ENCODE results near the gene LRP1B.
"Not testable (repeated sequence)": the region's sequence is repeated elsewhere in the genome, so short reads cannot be mapped to it uniquely, and the experiment has no call there.

Gene LRP1B

DNA sequence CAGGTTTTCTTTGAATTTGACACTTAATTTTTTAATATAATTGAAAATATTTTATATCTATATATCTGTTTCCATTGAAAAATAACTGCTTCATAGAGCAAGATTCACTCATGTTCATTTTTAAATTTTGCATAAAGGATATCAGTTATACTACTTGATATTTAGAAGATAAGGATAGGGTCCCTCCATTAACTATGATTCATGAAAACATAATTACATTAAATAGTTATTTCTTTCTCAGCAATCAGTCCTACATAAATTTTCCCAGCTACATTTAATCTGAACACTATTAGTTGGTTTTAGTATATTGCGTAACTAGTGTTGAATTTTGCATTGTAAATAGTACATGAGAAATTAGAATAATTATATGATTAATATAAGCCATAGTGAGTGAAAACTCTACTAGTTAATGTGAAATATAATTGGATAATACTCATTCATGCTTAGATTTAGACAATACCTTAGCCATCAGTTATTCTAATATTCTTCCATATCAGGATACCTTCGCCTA lies 42.7 kb downstream of the LRP1B start:
- ATAC-seq, result no peak

DNA sequence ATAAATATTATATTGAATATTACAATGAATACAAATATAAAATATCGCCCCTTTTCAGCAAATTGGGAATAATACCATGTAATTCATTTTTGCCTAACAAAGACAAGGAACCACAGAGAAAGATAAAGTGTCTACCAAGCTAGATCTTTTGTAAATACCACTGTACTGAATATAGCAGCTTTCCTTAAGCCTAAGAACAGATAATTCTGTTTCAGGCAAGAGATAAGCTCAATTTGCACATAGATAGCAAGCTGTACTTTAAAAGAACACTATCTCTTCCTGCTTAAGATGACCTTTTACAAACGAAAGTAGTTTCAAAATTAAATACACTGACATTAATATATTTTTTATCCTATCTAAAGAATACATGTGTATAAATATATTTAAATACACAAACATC lies 43.2 kb downstream of the LRP1B start:
- not testable (repeated sequence) for ATAC-seq

More for the DNA sequence above, 42.7 kb downstream of the LRP1B start:
- TF ChIP-seq OSR1 (CRISPR knock-in tag; IDR thresholded peaks at IDR 0.05) (no peak), ZNF565 (CRISPR knock-in tag; conservative IDR thresholded peaks at IDR 0.05; ENCODE audit: low read depth) (no peak), ZNF70 (CRISPR knock-in tag; IDR thresholded peaks at IDR 0.05) (no peak), PPARA (CRISPR knock-in tag; IDR thresholded peaks at IDR 0.05; ENCODE audit: borderline replicate concordance) (no peak), ZFP30 (CRISPR knock-in tag; IDR thresholded peaks at IDR 0.05) (no peak), TOX (CRISPR knock-in tag; IDR thresholded peaks at IDR 0.05; ENCODE audit: borderline replicate concordance) (no peak), ZNF8 (CRISPR knock-in tag; IDR thresholded peaks at IDR 0.05) (no peak), ISL1 (CRISPR knock-in tag; IDR thresholded peaks at IDR 0.05) (peak; percentile 98), ZC3H10 (CRISPR knock-in tag; IDR thresholded peaks at IDR 0.05) (peak; percentile 70; the same call in 1 of the 2 replicates), RARB (CRISPR knock-in tag; IDR thresholded peaks at IDR 0.05) (no peak)
- TF ChIP-seq, protein P1, sequence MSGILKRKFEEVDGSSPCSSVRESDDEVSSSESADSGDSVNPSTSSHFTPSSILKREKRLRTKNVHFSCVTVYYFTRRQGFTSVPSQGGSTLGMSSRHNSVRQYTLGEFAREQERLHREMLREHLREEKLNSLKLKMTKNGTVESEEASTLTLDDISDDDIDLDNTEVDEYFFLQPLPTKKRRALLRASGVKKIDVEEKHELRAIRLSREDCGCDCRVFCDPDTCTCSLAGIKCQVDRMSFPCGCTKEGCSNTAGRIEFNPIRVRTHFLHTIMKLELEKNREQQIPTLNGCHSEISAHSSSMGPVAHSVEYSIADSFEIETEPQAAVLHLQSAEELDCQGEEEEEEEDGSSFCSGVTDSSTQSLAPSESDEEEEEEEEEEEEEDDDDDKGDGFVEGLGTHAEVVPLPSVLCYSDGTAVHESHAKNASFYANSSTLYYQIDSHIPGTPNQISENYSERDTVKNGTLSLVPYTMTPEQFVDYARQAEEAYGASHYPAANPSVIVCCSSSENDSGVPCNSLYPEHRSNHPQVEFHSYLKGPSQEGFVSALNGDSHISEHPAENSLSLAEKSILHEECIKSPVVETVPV (CRISPR knock-in tag; IDR thresholded peaks at IDR 0.05), result 0 out of 2 replicates have a peak, but pooled peaks have one; percentile 39
- TF ChIP-seq, protein P2, sequence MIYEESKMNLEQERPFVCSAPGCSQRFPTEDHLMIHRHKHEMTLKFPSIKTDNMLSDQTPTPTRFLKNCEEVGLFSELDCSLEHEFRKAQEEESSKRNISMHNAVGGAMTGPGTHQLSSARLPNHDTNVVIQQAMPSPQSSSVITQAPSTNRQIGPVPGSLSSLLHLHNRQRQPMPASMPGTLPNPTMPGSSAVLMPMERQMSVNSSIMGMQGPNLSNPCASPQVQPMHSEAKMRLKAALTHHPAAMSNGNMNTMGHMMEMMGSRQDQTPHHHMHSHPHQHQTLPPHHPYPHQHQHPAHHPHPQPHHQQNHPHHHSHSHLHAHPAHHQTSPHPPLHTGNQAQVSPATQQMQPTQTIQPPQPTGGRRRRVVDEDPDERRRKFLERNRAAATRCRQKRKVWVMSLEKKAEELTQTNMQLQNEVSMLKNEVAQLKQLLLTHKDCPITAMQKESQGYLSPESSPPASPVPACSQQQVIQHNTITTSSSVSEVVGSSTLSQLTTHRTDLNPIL (CRISPR knock-in tag; IDR thresholded peaks at IDR 0.05; ENCODE audit: low read depth), result peak; percentile 65; the same call in 1 of the 2 replicates

DNA sequence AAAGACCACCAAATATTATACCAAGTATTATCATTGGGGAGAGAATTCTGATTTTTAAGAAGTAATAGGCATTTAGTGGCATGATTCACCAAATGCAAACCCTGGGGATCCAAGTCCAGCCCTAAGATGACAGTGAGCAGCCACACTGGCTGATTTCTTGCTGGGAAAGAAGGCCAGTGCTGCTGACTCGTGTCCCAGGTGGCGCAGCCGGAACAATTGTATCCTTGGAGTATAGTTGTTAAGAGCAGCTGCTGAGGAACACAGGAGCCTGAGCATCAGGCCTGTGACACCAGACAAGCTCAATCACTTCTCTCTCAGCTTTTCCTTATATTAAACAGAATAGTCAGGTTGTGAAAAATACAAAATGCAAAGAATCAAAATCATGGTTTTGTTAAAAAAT lies 48.4 kb downstream of the LRP1B start:
- no peak for ATAC-seq
- TF ChIP-seq RARB (CRISPR knock-in tag; IDR thresholded peaks at IDR 0.05), result no peak
- TF ChIP-seq, protein P3, sequence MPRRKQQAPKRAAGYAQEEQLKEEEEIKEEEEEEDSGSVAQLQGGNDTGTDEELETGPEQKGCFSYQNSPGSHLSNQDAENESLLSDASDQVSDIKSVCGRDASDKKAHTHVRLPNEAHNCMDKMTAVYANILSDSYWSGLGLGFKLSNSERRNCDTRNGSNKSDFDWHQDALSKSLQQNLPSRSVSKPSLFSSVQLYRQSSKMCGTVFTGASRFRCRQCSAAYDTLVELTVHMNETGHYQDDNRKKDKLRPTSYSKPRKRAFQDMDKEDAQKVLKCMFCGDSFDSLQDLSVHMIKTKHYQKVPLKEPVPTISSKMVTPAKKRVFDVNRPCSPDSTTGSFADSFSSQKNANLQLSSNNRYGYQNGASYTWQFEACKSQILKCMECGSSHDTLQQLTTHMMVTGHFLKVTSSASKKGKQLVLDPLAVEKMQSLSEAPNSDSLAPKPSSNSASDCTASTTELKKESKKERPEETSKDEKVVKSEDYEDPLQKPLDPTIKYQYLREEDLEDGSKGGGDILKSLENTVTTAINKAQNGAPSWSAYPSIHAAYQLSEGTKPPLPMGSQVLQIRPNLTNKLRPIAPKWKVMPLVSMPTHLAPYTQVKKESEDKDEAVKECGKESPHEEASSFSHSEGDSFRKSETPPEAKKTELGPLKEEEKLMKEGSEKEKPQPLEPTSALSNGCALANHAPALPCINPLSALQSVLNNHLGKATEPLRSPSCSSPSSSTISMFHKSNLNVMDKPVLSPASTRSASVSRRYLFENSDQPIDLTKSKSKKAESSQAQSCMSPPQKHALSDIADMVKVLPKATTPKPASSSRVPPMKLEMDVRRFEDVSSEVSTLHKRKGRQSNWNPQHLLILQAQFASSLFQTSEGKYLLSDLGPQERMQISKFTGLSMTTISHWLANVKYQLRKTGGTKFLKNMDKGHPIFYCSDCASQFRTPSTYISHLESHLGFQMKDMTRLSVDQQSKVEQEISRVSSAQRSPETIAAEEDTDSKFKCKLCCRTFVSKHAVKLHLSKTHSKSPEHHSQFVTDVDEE (CRISPR knock-in tag; IDR thresholded peaks at IDR 0.05), result no peak
- no peak for TF ChIP-seq ZNF565 (CRISPR knock-in tag; conservative IDR thresholded peaks at IDR 0.05; ENCODE audit: low read depth)
- TF ChIP-seq PPARA (CRISPR knock-in tag; IDR thresholded peaks at IDR 0.05; ENCODE audit: borderline replicate concordance), result no peak
- no peak for TF ChIP-seq ARNTL (CRISPR knock-in tag; IDR thresholded peaks at IDR 0.05; ENCODE audit: borderline replicate concordance, low read depth)
- TF ChIP-seq, protein P4, sequence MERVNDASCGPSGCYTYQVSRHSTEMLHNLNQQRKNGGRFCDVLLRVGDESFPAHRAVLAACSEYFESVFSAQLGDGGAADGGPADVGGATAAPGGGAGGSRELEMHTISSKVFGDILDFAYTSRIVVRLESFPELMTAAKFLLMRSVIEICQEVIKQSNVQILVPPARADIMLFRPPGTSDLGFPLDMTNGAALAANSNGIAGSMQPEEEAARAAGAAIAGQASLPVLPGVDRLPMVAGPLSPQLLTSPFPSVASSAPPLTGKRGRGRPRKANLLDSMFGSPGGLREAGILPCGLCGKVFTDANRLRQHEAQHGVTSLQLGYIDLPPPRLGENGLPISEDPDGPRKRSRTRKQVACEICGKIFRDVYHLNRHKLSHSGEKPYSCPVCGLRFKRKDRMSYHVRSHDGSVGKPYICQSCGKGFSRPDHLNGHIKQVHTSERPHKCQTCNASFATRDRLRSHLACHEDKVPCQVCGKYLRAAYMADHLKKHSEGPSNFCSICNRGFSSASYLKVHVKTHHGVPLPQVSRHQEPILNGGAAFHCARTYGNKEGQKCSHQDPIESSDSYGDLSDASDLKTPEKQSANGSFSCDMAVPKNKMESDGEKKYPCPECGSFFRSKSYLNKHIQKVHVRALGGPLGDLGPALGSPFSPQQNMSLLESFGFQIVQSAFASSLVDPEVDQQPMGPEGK (CRISPR knock-in tag; IDR thresholded peaks at IDR 0.05; ENCODE audit: borderline replicate concordance), result no peak
- TF ChIP-seq, protein P5, sequence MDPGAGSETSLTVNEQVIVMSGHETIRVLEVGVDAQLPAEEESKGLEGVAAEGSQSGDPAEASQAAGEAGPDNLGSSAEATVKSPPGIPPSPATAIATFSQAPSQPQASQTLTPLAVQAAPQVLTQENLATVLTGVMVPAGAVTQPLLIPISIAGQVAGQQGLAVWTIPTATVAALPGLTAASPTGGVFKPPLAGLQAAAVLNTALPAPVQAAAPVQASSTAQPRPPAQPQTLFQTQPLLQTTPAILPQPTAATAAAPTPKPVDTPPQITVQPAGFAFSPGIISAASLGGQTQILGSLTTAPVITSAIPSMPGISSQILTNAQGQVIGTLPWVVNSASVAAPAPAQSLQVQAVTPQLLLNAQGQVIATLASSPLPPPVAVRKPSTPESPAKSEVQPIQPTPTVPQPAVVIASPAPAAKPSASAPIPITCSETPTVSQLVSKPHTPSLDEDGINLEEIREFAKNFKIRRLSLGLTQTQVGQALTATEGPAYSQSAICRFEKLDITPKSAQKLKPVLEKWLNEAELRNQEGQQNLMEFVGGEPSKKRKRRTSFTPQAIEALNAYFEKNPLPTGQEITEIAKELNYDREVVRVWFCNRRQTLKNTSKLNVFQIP (CRISPR knock-in tag; IDR thresholded peaks at IDR 0.05; ENCODE audit: borderline replicate concordance, low read depth), result no peak
- TF ChIP-seq ZNF8 (CRISPR knock-in tag; IDR thresholded peaks at IDR 0.05), result no peak
- no peak for TF ChIP-seq ZFP3 (CRISPR knock-in tag; IDR thresholded peaks at IDR 0.05)
- no peak for TF ChIP-seq ZNF70 (CRISPR knock-in tag; IDR thresholded peaks at IDR 0.05)

DNA sequence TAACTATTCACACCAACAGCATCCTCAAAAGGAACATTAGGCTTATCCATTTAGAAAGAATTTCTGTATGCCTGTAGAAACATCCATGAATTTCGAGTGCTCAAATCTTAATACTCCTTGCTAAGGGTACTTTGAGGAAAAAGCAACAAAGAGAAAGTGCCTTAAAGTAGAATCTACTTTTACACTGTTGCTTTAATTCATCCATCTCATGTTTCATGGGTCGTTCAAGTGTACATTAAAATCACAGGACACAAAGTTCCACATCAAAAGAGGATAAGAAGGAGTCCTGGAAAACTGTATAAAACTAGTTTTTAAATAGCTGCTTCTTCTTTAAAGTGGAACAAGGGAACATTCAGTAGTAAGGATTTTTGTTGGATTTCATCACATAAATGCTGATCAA lies 54.5 kb downstream of the LRP1B start:
- no peak for ATAC-seq
- TF ChIP-seq PPARA (CRISPR knock-in tag; IDR thresholded peaks at IDR 0.05; ENCODE audit: borderline replicate concordance) (no peak), BACH2 (CRISPR knock-in tag; IDR thresholded peaks at IDR 0.05; ENCODE audit: borderline replicate concordance) (no peak), TOX (CRISPR knock-in tag; IDR thresholded peaks at IDR 0.05; ENCODE audit: borderline replicate concordance) (no peak), ZNF8 (CRISPR knock-in tag; IDR thresholded peaks at IDR 0.05) (no peak), ESRRG (CRISPR knock-in tag; IDR thresholded peaks at IDR 0.05) (no peak), TCF4 (CRISPR knock-in tag; IDR thresholded peaks at IDR 0.05; ENCODE audit: borderline replicate concordance) (no peak), ZFP3 (CRISPR knock-in tag; IDR thresholded peaks at IDR 0.05) (no peak)
- TF ChIP-seq, protein P4 (CRISPR knock-in tag; IDR thresholded peaks at IDR 0.05; ENCODE audit: borderline replicate concordance), result no peak

Measured in SK-N-SH treated with all-trans-retinoic acid at 6 μM for 48 hours (cell line).